ENCODE data around the gene BSN. TPM values are rescaled to one million over a fixed set of nuclear protein-coding genes. Genes with fewer than 3 reads are reported as not detected.
A peak's percentile ranks its signal among the peaks of the same experiment; 100 is the strongest.

Gene BSN
- total RNA-seq, 1 donor from 2014 or later: 0.08 TPM

GRCh38 chr3:49602877-49603411 lies 48.7 kb downstream of the BSN start:
- ATAC-seq: peak; percentile 76

GRCh38 chr3:49606427-49606826 lies 52.1 kb downstream of the BSN start:
- ATAC-seq: no peak

- peak; percentile 97 for ATAC-seq
Observed at GRCh38 chr3:49607105-49607591, 52.9 kb downstream of the BSN start.

GRCh38 chr3:49607796-49608195 lies 53.5 kb downstream of the BSN start:
- ATAC-seq: no peak

- ATAC-seq: no peak
Observed at GRCh38 chr3:49609314-49609713, 55.0 kb downstream of the BSN start.

- ATAC-seq: no peak
Observed at GRCh38 chr3:49609815-49610214, 55.5 kb downstream of the BSN start.

GRCh38 chr3:49610666-49611280 lies 56.5 kb downstream of the BSN start:
- no peak for ATAC-seq

- ATAC-seq: no peak
Observed at GRCh38 chr3:49611291-49611690, 57.0 kb downstream of the BSN start.

- ATAC-seq: no peak
Observed at GRCh38 chr3:49611719-49612118, 57.4 kb downstream of the BSN start.

- no peak for ATAC-seq
Observed at GRCh38 chr3:49614936-49615335, 60.7 kb downstream of the BSN start.

- no peak for ATAC-seq
Observed at GRCh38 chr3:49616061-49616460, 61.8 kb downstream of the BSN start.

- no peak for ATAC-seq
Observed at GRCh38 chr3:49616491-49616941, 62.2 kb downstream of the BSN start.

- ATAC-seq: no peak
Observed at GRCh38 chr3:49617390-49618013, 63.2 kb downstream of the BSN start.

- ATAC-seq: no peak
Observed at GRCh38 chr3:49618412-49618811, 64.1 kb downstream of the BSN start.

- no peak for ATAC-seq
Observed at GRCh38 chr3:49619649-49620048, 65.4 kb downstream of the BSN start.

GRCh38 chr3:49620728-49621127 lies 66.5 kb downstream of the BSN start:
- ATAC-seq: no peak

GRCh38 chr3:49623071-49623470 lies 68.8 kb downstream of the BSN start:
- no peak for ATAC-seq

GRCh38 chr3:49625071-49625470 lies 70.8 kb downstream of the BSN start:
- no peak for ATAC-seq

GRCh38 chr3:49626101-49626581 lies 71.9 kb downstream of the BSN start:
- ATAC-seq: no peak

GRCh38 chr3:49626796-49627195 lies 72.5 kb downstream of the BSN start:
- no peak for ATAC-seq

GRCh38 chr3:49627634-49628033 lies 73.4 kb downstream of the BSN start:
- ATAC-seq: no peak

- no peak for ATAC-seq
Observed at GRCh38 chr3:49628249-49628648, 74.0 kb downstream of the BSN start.

- no peak for ATAC-seq
Observed at GRCh38 chr3:49629451-49629850, 75.2 kb downstream of the BSN start.

- ATAC-seq: no peak
Observed at GRCh38 chr3:49629866-49630265, 75.6 kb downstream of the BSN start.

All from esophagus mucosa (tissue), 1 donor.